SK-N-SH (cell line): ENCODE data around the gene PRR20G. TPM values are rescaled to one million over a fixed set of nuclear protein-coding genes. Genes with fewer than 3 reads are reported as not detected.

Source experiments
- CTCF ChIA-PET: fragments of 300-600, 350-600 bp; formaldehyde crosslinking; extraction: SDS; loops from one replicate; lab custom pipeline; 2021; lab: Yijun Ruan, JAX
- POLR2A ChIA-PET: fragments of 350-600 bp; sonication (Branson Sonifier 250); formaldehyde crosslinking; extraction: SDS; loops from one replicate; lab custom pipeline; 2020; ENCODE audit warnings: antibody characterized with exemption, inconsistent platforms; lab: Yijun Ruan, JAX
- DNase-seq: peaks from one replicate; pipeline ENCODE4 v3.0.0; 2012
- H2AFZ ChIP-seq: fragments of 200-600 bp; sonication (generic); 2 replicates; pipeline ENCODE4 v1.8.1; 2016; ENCODE audit warnings: antibody characterized with exemption, mild to moderate bottlenecking, low read depth
- H3F3A ChIP-seq: fragments of 200-600 bp; sonication (generic); replicated peaks from 2 replicates; pipeline ENCODE3; 2016; ENCODE audit warnings: antibody characterized with exemption, mild to moderate bottlenecking; ENCODE audit not compliant: insufficient read depth
- H3K27ac ChIP-seq, 2 experiments: fragments of 200-500 bp in 1 of 2; fragments of 200-600 bp in 1 of 2; sonication (Bioruptor generic) in 1 of 2; sonication (generic), shearing (Covaris generic) in 1 of 2; 2 replicates each; pipeline versions ENCODE4 v1.5.1 to v1.6.1; 2014 to 2016; ENCODE audit warnings: low read depth in 2 of 2, inconsistent platforms in 1 of 2, low read length in 1 of 2, mild to moderate bottlenecking in 1 of 2, mixed read lengths in 1 of 2
- H3K27me3 ChIP-seq: fragments of 200-600 bp; sonication (generic), shearing (Covaris generic); 2 replicates; pipeline ENCODE4 v1.6.1; 2016; ENCODE audit warnings: mixed run types; ENCODE audit not compliant: insufficient read depth
- H3K36me3 ChIP-seq, 2 experiments: fragments of 200-500 bp in 1 of 2; fragments of 200-600 bp in 1 of 2; sonication (Bioruptor generic) in 1 of 2; sonication (generic) in 1 of 2; replicated peaks in 1 of 2; 2 replicates each; pipeline versions ENCODE3 to v1.5.1; 2014 to 2016; ENCODE audit warnings: low read length in 1 of 2, mild to moderate bottlenecking in 1 of 2; ENCODE audit not compliant: insufficient read depth in 2 of 2, control insufficient read depth in 1 of 2
- H3K4me1 ChIP-seq, 2 experiments: fragments of 200-500 bp in 1 of 2; fragments of 200-600 bp in 1 of 2; sonication (Bioruptor generic) in 1 of 2; sonication (generic), shearing (Covaris generic) in 1 of 2; 2 replicates each; pipeline versions ENCODE4 v1.5.1 to v1.6.1; 2014 to 2016; ENCODE audit warnings: low read depth in 1 of 2, low read length in 1 of 2, mixed run types in 1 of 2; ENCODE audit not compliant: insufficient read depth in 2 of 2, control insufficient read depth in 1 of 2
- H3K4me2 ChIP-seq: fragments of 200-600 bp; sonication (generic), shearing (Covaris generic); 2 replicates; pipeline ENCODE4 v1.6.1; 2017; ENCODE audit warnings: mixed run types
- H3K4me3 ChIP-seq, 2 experiments: fragments of 200-500 bp in 1 of 2; fragments of 200-600 bp in 1 of 2; sonication (Bioruptor generic) in 1 of 2; sonication (generic), shearing (Covaris generic) in 1 of 2; 2 replicates each; pipeline versions ENCODE4 v1.5.1 to v1.8.1; 2014 to 2016; ENCODE audit warnings: low read depth in 2 of 2, inconsistent platforms in 1 of 2, low read length in 1 of 2, mild to moderate bottlenecking in 1 of 2, mixed read lengths in 1 of 2, moderate library complexity in 1 of 2
- H3K79me2 ChIP-seq: fragments of 200-600 bp; sonication (generic); 2 replicates; pipeline ENCODE4 v1.8.1; 2017; ENCODE audit warnings: mild to moderate bottlenecking; ENCODE audit not compliant: insufficient read depth
- H3K9ac ChIP-seq: fragments of 200-600 bp; sonication (generic); 2 replicates; pipeline ENCODE4 v1.6.1; 2017; ENCODE audit warnings: mixed run types
- H3K9me2 ChIP-seq: fragments of 200-600 bp; sonication (generic); 2 replicates; pipeline ENCODE4 v1.6.1; 2017; ENCODE audit warnings: mixed run types
- H3K9me3 ChIP-seq: fragments of 200-600 bp; sonication (generic); 2 replicates; pipeline ENCODE4 v1.6.1; 2017; ENCODE audit warnings: mixed run types, mild to moderate bottlenecking, moderate library complexity
- H4K20me1 ChIP-seq: fragments of 200-600 bp; sonication (generic); 2 replicates; pipeline ENCODE4 v1.6.1; 2017; ENCODE audit warnings: mild to moderate bottlenecking, mixed run types; ENCODE audit not compliant: insufficient read depth
- ELF1 ChIP-seq: IDR thresholded peaks from 2 replicates; pipeline ENCODE4 v1.4.0; 2012
- EP300 ChIP-seq, 2 experiments: IDR thresholded peaks; 2 replicates each; pipeline versions ENCODE4 v1.4.0 to v1.6.1; 2012; ENCODE audit warnings: borderline replicate concordance in 1 of 2, low read depth in 1 of 2, low read length in 1 of 2
- EZH2phosphoT487 ChIP-seq: fragments of 200-600 bp; sonication (generic); IDR thresholded peaks from 2 replicates; pipeline ENCODE4 v1.6.1; 2017; ENCODE audit warnings: low read depth, mixed run types, mild to moderate bottlenecking, antibody characterized with exemption, moderate library complexity, borderline replicate concordance
- FOXJ3 ChIP-seq: sonication (generic); formaldehyde crosslinking; IDR thresholded peaks from 2 replicates; pipeline ENCODE4 v1.5.1; 2020; ENCODE audit warnings: mild to moderate bottlenecking, missing genetic modification reagents
- GATA2 ChIP-seq: sonication (generic); formaldehyde crosslinking; IDR thresholded peaks from 2 replicates; pipeline ENCODE4 v1.5.0; 2020; ENCODE audit warnings: mild to moderate bottlenecking, missing genetic modification reagents
- IRF3 ChIP-seq: fragments of 150-350 bp; IDR thresholded peaks from 2 replicates; pipeline ENCODE4 v1.6.1; 2016; ENCODE audit warnings: mild to moderate bottlenecking, low read depth, low read length
- MEF2A ChIP-seq: IDR thresholded peaks from 2 replicates; pipeline ENCODE4 v1.4.0; 2012; ENCODE audit warnings: low read depth, borderline replicate concordance
- RCOR1 ChIP-seq: fragments of 150-350 bp; IDR thresholded peaks from 2 replicates; pipeline ENCODE4 v1.6.1; 2017; ENCODE audit warnings: antibody characterized with exemption, low read length
- REST ChIP-seq: IDR thresholded peaks from 2 replicates; pipeline ENCODE4 v1.6.1; 2012; ENCODE audit warnings: mild to moderate bottlenecking, low read depth, low read length, moderate library complexity
- RXRA ChIP-seq: IDR thresholded peaks from 2 replicates; pipeline ENCODE4 v1.4.0; 2012; ENCODE audit warnings: low read depth, mild to moderate bottlenecking, borderline replicate concordance
- SIN3A ChIP-seq: IDR thresholded peaks from 2 replicates; pipeline ENCODE4 v1.6.1; 2012; ENCODE audit warnings: low read depth, mild to moderate bottlenecking, low read length, moderate library complexity, borderline replicate concordance
- TAF1 ChIP-seq: IDR thresholded peaks from 2 replicates; pipeline ENCODE4 v1.6.1; 2012; ENCODE audit warnings: low read depth, mild to moderate bottlenecking, low read length, moderate library complexity, borderline replicate concordance
- TEAD4 ChIP-seq: IDR thresholded peaks from 2 replicates; pipeline ENCODE4 v1.4.0; 2012; ENCODE audit warnings: mild to moderate bottlenecking, borderline replicate concordance; ENCODE audit not compliant: insufficient read depth
- USF2 ChIP-seq: fragments of 150-350 bp; IDR thresholded peaks from 2 replicates; pipeline ENCODE4 v1.6.1; 2017; ENCODE audit warnings: antibody characterized with exemption, low read length, low read depth, borderline replicate concordance
- YY1 ChIP-seq: IDR thresholded peaks from 2 replicates; pipeline ENCODE4 v1.4.0; 2012; ENCODE audit warnings: low read depth, mild to moderate bottlenecking
- polyA plus RNA-seq, 3 experiments: library from polyadenylated mRNA; depleted of rRNA; stranded (reverse); fragments of >200 nt; gene quantifications; 2 replicates each; pipeline ENCODE4 v1.2.3, GENCODE V29; 2012

PRR20G gene
- polyA plus RNA-seq, 1 of the 3 experiments (the other 2 are of a cell fraction), result not detected

GRCh38 chr3:127328421-127328820 is 40.6 kb upstream of the PRR20G start:
- H3K36me3 ChIP-seq, result no peaks in the 10 kb centered on the region
- no peaks in the 10 kb centered on the region for H3K27me3 ChIP-seq
- no peaks in the 10 kb centered on the region for H3K9me2 ChIP-seq
- H3K4me3 ChIP-seq, result no peak overlapping the region
- no peaks in the 10 kb centered on the region for H4K20me1 ChIP-seq
- H3K9me3 ChIP-seq, result peaks cover 8% of the 10 kb centered on the region; the same call in 1 of the 2 replicates
- H3K4me2 ChIP-seq, result no peak overlapping the region
- CTCF ChIA-PET, result no interaction called here
- H3K4me1 ChIP-seq, result no peaks in the 10 kb centered on the region; a peak in 1 of 4 replicates
- no peaks in the 10 kb centered on the region for H3K79me2 ChIP-seq
- H2AFZ ChIP-seq, result no peak overlapping the region
- no peak overlapping the region for H3K9ac ChIP-seq
- TF ChIP-seq RCOR1, result no peak
- no peak for TF ChIP-seq REST
- TF ChIP-seq USF2, result no peak
- no peak for TF ChIP-seq YY1
- no peak for TF ChIP-seq IRF3
- no peak for TF ChIP-seq TAF1
- TF ChIP-seq SIN3A, result no peak
- TF ChIP-seq EP300 (IDR thresholded peaks at IDR 0.05; ENCODE audit: borderline replicate concordance in 1 of 2, low read depth in 1 of 2, low read length in 1 of 2), result no peak
- no peak for TF ChIP-seq TEAD4
- no peak for TF ChIP-seq RXRA
- no peak for TF ChIP-seq MEF2A
- TF ChIP-seq EZH2phosphoT487, result no peak
- no peak for TF ChIP-seq ELF1
- TF ChIP-seq GATA2 (CRISPR knock-in tag), result no peak
- TF ChIP-seq FOXJ3 (CRISPR knock-in tag), result no peak
- DNase-seq, result no peak
- no peaks in the 10 kb centered on the region for H3F3A ChIP-seq
- H3K27ac ChIP-seq, result no peak overlapping the region
- POLR2A ChIA-PET, result interaction anchor here (0.6 kb wide), 1 partner anchor 22 kb away, joined by 3 read pairs; no protein-coding TSS in a partner anchor
